ENCODE data around the gene ENTHD1. TPM values are rescaled to one million over a fixed set of nuclear protein-coding genes. Genes with fewer than 3 reads are reported as not detected.
"Not testable (repeated sequence)": the region's sequence is repeated elsewhere in the genome, so short reads cannot be mapped to it uniquely, and the experiment has no call there.

The ENTHD1 gene
- total RNA-seq, 2 experiments from 2014 or later = 0.34 TPM

DNA sequence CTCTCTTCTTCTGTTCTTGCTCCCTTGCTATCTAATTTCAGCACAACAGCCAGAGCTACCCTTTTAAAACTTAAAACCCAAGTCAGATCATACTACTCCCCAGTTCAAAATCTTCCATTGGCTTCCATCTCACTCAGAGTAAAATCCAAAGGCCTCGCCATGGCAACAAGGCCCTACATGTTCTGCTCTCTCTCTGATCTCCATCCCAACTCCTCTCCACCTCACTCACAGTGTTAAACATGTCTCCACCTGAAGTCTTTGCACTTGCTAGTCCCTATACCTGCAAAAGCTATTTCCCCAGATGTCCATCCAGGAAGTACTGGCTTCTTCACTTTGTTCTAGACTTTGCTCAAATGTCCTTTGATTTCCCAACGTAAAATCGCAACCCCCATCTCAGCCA, 4.3 kb upstream of the ENTHD1 start:
- peaks cover 16% of the 10 kb centered on the region for H3K4me1 Mint-ChIP-seq (ENCODE audit: low read depth)
- no peaks in the 10 kb centered on the region for H3K27me3 Mint-ChIP-seq
- no peak overlapping the region for H3K27ac Mint-ChIP-seq
- H3K9me3 Mint-ChIP-seq = no peaks in the 10 kb centered on the region
- ChIA-PET POLR2A (interaction anchor here (1.0 to 1.2 kb wide), 2 partner anchors 21 to 26 kb away, joined by 3 read pairs; no protein-coding TSS in a partner anchor), CTCF (interaction anchor here (0.9 to 2.0 kb wide), 4 partner anchors 24 to 35 kb away, joined by 3 to 5 read pairs (median 3); no protein-coding TSS in a partner anchor)
- H3K4me3 Mint-ChIP-seq = no peak overlapping the region
- DNase-seq = no peak
- intact Hi-C loops (cut with micrococcal nuclease) = no loop called here
- TF ChIP-seq, protein P1, sequence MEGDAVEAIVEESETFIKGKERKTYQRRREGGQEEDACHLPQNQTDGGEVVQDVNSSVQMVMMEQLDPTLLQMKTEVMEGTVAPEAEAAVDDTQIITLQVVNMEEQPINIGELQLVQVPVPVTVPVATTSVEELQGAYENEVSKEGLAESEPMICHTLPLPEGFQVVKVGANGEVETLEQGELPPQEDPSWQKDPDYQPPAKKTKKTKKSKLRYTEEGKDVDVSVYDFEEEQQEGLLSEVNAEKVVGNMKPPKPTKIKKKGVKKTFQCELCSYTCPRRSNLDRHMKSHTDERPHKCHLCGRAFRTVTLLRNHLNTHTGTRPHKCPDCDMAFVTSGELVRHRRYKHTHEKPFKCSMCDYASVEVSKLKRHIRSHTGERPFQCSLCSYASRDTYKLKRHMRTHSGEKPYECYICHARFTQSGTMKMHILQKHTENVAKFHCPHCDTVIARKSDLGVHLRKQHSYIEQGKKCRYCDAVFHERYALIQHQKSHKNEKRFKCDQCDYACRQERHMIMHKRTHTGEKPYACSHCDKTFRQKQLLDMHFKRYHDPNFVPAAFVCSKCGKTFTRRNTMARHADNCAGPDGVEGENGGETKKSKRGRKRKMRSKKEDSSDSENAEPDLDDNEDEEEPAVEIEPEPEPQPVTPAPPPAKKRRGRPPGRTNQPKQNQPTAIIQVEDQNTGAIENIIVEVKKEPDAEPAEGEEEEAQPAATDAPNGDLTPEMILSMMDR (IDR thresholded peaks at IDR 0.05) = no peak
- H3K36me3 Mint-ChIP-seq (ENCODE audit: low read depth) = peaks cover 12% of the 10 kb centered on the region
- no peak for ATAC-seq

- no peak overlapping the region for H3K27ac Mint-ChIP-seq
- TF ChIP-seq, protein P1 (IDR thresholded peaks at IDR 0.05) = no peak
- POLR2A ChIA-PET = interaction anchor here (0.7 to 1.6 kb wide), 4 partner anchors 10 to 36 kb away, joined by 3 to 4 read pairs (median 4); no protein-coding TSS in a partner anchor
- ATAC-seq = no peak
- no peak overlapping the region for H3K4me3 Mint-ChIP-seq
- H3K4me1 Mint-ChIP-seq (ENCODE audit: low read depth) = peaks cover 26% of the 10 kb centered on the region
- H3K27me3 Mint-ChIP-seq = no peaks in the 10 kb centered on the region
- no peak for DNase-seq
- intact Hi-C loops (cut with micrococcal nuclease) = no loop called here
- peaks cover under 1% of the 10 kb centered on the region for H3K36me3 Mint-ChIP-seq (ENCODE audit: low read depth)
- CTCF ChIA-PET = interaction anchor here (0.7 to 2.9 kb wide), 10 partner anchors 10 to 362 kb away, joined by 3 to 19 read pairs (median 4); no protein-coding TSS in a partner anchor
- H3K9me3 Mint-ChIP-seq = no peaks in the 10 kb centered on the region
Measured at GRCh38 chr22:39896313-39896996, 2.9 kb upstream of the ENTHD1 start.

DNA sequence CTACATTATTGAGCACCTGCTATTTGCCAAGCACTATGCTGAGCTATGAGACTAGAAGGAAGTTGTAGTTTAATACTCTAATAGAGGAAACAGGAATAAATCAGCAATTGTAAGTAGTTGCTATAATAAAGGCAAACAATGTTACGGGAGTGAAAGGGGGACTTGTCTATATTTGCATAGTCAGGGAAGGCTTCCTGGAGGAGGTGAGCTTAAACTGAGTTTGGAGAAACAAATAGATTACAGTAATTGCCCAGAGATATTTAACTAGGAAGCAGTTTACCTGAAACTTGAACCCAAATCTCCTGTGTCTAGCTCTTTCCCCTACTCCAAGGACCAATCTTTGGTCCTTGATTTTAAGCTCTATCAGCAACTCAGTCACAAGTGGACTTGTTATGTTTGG, 2.1 kb upstream of the ENTHD1 start:
- POLR2A ChIA-PET = interaction anchor here (0.7 to 1.6 kb wide), 4 partner anchors 9 to 25 kb away, joined by 3 to 4 read pairs (median 4); no protein-coding TSS in a partner anchor
- TF ChIP-seq, protein P1 (IDR thresholded peaks at IDR 0.05) = no peak
- CTCF ChIA-PET = interaction anchor here (1.2 to 2.9 kb wide), 6 partner anchors 16 to 361 kb away, joined by 3 to 19 read pairs (median 4); no protein-coding TSS in a partner anchor
- Mint-ChIP-seq H3K4me1 (ENCODE audit: low read depth) (peaks cover 26% of the 10 kb centered on the region), H3K27ac (no peak overlapping the region), H3K9me3 (no peaks in the 10 kb centered on the region), H3K4me3 (no peak overlapping the region), H3K36me3 (ENCODE audit: low read depth) (no peaks in the 10 kb centered on the region), H3K27me3 (no peaks in the 10 kb centered on the region)
- no peak for ATAC-seq
- intact Hi-C loops (cut with micrococcal nuclease) = no loop called here
- DNase-seq = no peak

DNA sequence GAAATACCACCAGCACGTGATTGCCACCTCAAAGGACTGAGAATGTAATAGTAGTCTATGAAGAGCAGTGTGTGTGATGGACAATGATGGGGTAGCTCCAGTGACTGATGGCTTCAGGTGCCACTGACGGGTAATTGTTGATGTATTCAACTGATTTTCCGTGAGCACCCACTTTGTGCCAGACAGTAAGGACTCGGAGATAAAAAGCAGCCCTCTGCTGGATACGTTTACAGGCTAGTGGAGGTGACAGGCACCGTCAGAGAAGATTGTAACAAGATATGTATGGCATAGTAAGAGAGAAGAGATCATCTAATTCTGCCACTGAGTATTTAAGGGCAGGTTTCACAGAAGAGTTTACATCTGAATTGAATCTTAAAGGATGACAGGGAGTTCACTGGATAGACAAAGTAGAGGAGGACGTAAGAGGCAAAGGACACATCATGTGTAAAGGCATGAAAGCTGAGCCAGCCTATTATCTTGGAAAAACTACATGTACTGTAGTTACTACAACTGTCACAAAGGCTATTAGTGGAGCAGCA, 1.1 kb upstream of the ENTHD1 start:
- Mint-ChIP-seq H3K27ac (no peak overlapping the region), H3K4me1 (ENCODE audit: low read depth) (peaks cover 20% of the 10 kb centered on the region), H3K36me3 (ENCODE audit: low read depth) (no peaks in the 10 kb centered on the region), H3K27me3 (no peaks in the 10 kb centered on the region), H3K9me3 (no peaks in the 10 kb centered on the region), H3K4me3 (no peak overlapping the region)
- DNase-seq (no peak), ATAC-seq (no peak)
- intact Hi-C loops (cut with micrococcal nuclease) = no loop called here
- POLR2A ChIA-PET = no interaction called here
- CTCF ChIA-PET = interaction anchor here (1.1 to 2.9 kb wide), 2 partner anchors 31 to 42 kb away, joined by 3 to 11 read pairs; no protein-coding TSS in a partner anchor
- TF ChIP-seq, protein P1 (IDR thresholded peaks at IDR 0.05) = no peak

GRCh38 chr22:39889924-39890323, 3.6 kb downstream of the ENTHD1 start:
- H3K9me3 Mint-ChIP-seq, H3K27me3 Mint-ChIP-seq: not testable (repeated sequence)
- H3K4me1 Mint-ChIP-seq (ENCODE audit: low read depth) = peaks cover 12% of the 10 kb centered on the region

More at GRCh38 chr22:39889924-39890323, 3.6 kb downstream of the ENTHD1 start:
- H3K27ac Mint-ChIP-seq; POLR2A ChIA-PET; DNase-seq; H3K36me3 Mint-ChIP-seq (ENCODE audit: low read depth); intact Hi-C loops (cut with micrococcal nuclease); ATAC-seq; H3K4me3 Mint-ChIP-seq: not testable (repeated sequence)
- CTCF ChIA-PET = interaction anchor here (1.0 to 3.6 kb wide), 2 partner anchors 16 to 135 kb away, joined by 3 to 17 read pairs; no protein-coding TSS in a partner anchor
